Heart right ventricle (tissue), 16 donors: ENCODE data around the gene OR51E2. TPM values are rescaled to one million over a fixed set of nuclear protein-coding genes. Genes with fewer than 3 reads are reported as not detected.

ENCODE experiments used
- ATAC-seq, 8 donors: fragments of 200-7000 bp; cut with Tn5 transposase; one replicate each; pipeline ENCODE4 v1.9.1; 2020; ENCODE audit warnings: mild to moderate bottlenecking in 8 of 8, moderate library complexity in 8 of 8, moderate number of reproducible peaks in 1 of 8
- DNase-seq, 2 donors: peaks; one replicate each; pipeline ENCODE4 v3.0.0-alpha.2; 2020
- H3K27ac ChIP-seq, 10 donors: fragments of 200-600 bp; sonication (generic) in 2 of 10; one replicate each; pipeline versions ENCODE4 v1.5.0 to v1.8.0; 2020 to 2022; ENCODE audit warnings: mild to moderate bottlenecking in 3 of 10
- H3K27me3 ChIP-seq, 7 donors: fragments of 200-600 bp; one replicate each; pipeline ENCODE4 v1.8.0; 2021 to 2022; ENCODE audit warnings: mild to moderate bottlenecking in 2 of 7
- H3K36me3 ChIP-seq, 9 donors: fragments of 200-600 bp; sonication (generic) in 1 of 9; one replicate each; pipeline versions ENCODE4 v1.5.0 to v1.8.0; 2020 to 2022; ENCODE audit warnings: mild to moderate bottlenecking in 2 of 9
- H3K4me1 ChIP-seq, 9 donors: fragments of 200-600 bp; sonication (generic) in 1 of 9; one replicate each; pipeline versions ENCODE4 v1.5.0 to v1.8.0; 2020 to 2022; ENCODE audit warnings: mild to moderate bottlenecking in 4 of 9
- H3K4me3 ChIP-seq, 10 donors: fragments of 200-600 bp; sonication (generic) in 2 of 10; one replicate each; pipeline versions ENCODE4 v1.5.0 to v1.8.0; 2020 to 2022; ENCODE audit warnings: mild to moderate bottlenecking in 7 of 10, moderate library complexity in 2 of 10
- H3K9me3 ChIP-seq, 11 donors: fragments of 200-600 bp in 10 of 11; sonication (generic) in 2 of 11; one replicate each; pipeline versions ENCODE4 v1.5.0 to v1.8.0; 2013 to 2022; ENCODE audit warnings: mild to moderate bottlenecking in 2 of 11, control low read depth in 1 of 11, moderate library complexity in 1 of 11
- CTCF ChIP-seq, 9 donors: fragments of 200-600 bp; sonication (generic) in 2 of 9; IDR thresholded peaks; one replicate each; pipeline versions ENCODE4 v1.5.0 to v1.8.0; 2021 to 2022; ENCODE audit warnings: antibody characterized with exemption in 9 of 9, mild to moderate bottlenecking in 5 of 9, moderate library complexity in 1 of 9
- WGBS, 2 donors: extraction: QIAGEN DNeasy Blood & Tissue Kit; methylation state at CpG; one replicate each; pipeline ENCODE4 v1.1.7; 2013; ENCODE audit warnings: inconsistent platforms in 1 of 2; 5-methylcytosine and 5-hydroxymethylcytosine counted together
- intact Hi-C, 10 donors: fragments of 100-400 bp; cut with DNase I; formaldehyde crosslinking; loops; one replicate each; pipeline versions ENCODE4 v1.11.1 to v1.14.2; 2022
- polyA plus RNA-seq, 2 donors: library from polyadenylated mRNA; stranded (reverse); fragments of 200-250 nt; gene quantifications; one replicate each; pipeline ENCODE4 v1.2.3, GENCODE V29; 2013
- total RNA-seq, 10 donors: library from RNA; stranded (reverse); fragmentation: NEBNext Ultra II Directional in 3 of 10; extraction: Animal tissue kit (Norgen Biotek cat#: 25700) in 3 of 10; gene quantifications; one replicate each; pipeline versions ENCODE4 v1.2.1 to v1.2.4, GENCODE V29; 2021 to 2023
- donor health status: Arrhythmogenic right ventricular cardiomyopathy.
- donor health status: ischemic (EF 13 %, LVEDD 7.1; RV severe dilation, severe dysfunction).
- donor health status: healthy with polysubstance abuse.
- donor health status: DM: no; HTN: yes; CAD: no.
- donor health status: DM: no; HTN: no; CAD: no.
- donor health status: ischemic (EF 25% LVEDD 6.9; RV normal size, moderate dysfunction).
- donor health status: ischemic (EF 25% LVEDD 5.7; RV mildly dilated, moderate dysfunction).
- donor health status: healthy.
- donor health status: DM: yes; HTN: yes; CAD: no.
- donor health status: Ischemic cardiomyopathy.
- donor health status: ischemic (EF 35%, LVEDD 5.7; RV mildly dilated, moderate dysfunction).
- donor health status: nonischemic (EF 11% LVEDD 7.7; RV severe dilation, severe dysfunction).
- donor health status: DM: yes; HTN: yes; CAD: no.
- donor health status: PGD.
- donor health status: ischemic (EF 29% LVEDD 5.4; RV normal size, mild dysfunction).
- donor health status: nonischemic (EF 23%, LVEDD 6.1; RV moderate dilation, normal function).

The OR51E2 gene
- total and polyA plus RNA-seq, 12 donors = 0.07 to 0.25 (median 0.16) TPM; not detected in 6

- H3K27me3 ChIP-seq = no peaks in the 10 kb centered on the region
- no peak overlapping the region for H3K4me3 ChIP-seq
- H3K4me1 ChIP-seq = peaks cover 0 to 10% (median 0%) of the 10 kb centered on the region in 9 donors
- H3K36me3 ChIP-seq = no peaks in the 10 kb centered on the region
- WGBS, 2 donors = 92 to 93% methylated on average over 3 of the region's 3 CpGs
- H3K27ac ChIP-seq = no peak overlapping the region
- H3K9me3 ChIP-seq = no peaks in the 10 kb centered on the region
- DNase-seq = no peak
- intact Hi-C loops = no loop called here
- no peak for TF ChIP-seq CTCF (IDR thresholded peaks at IDR 0.05)
- no peak for ATAC-seq
Measured at GRCh38 chr11:4699697-4700435, 2.2 kb upstream of the OR51E2 start.

DNA sequence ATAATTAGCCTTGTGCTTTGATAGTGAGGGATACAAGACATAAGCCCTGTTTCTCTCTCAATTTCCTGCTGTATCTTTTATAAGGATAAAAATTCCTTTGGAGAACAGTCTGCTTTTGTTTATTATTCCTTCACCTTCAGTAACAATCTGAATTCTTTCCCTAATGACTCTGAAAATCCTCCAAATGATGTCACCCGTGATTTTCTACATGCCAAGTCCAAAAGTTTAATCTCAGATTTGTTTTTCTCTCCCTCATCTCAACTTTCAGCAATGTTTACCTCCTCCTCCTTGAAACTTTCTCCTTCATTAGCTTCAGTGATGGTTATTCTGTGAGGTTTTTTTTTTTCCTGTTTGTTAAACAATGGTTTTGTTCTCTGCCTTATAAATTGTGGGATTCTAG, 2.2 kb downstream of the OR51E2 start:
- WGBS, 2 donors = 48 to 55% methylated on average over 1 of the region's 1 CpG
- intact Hi-C loops = no loop called here
- no peak for DNase-seq

DNA sequence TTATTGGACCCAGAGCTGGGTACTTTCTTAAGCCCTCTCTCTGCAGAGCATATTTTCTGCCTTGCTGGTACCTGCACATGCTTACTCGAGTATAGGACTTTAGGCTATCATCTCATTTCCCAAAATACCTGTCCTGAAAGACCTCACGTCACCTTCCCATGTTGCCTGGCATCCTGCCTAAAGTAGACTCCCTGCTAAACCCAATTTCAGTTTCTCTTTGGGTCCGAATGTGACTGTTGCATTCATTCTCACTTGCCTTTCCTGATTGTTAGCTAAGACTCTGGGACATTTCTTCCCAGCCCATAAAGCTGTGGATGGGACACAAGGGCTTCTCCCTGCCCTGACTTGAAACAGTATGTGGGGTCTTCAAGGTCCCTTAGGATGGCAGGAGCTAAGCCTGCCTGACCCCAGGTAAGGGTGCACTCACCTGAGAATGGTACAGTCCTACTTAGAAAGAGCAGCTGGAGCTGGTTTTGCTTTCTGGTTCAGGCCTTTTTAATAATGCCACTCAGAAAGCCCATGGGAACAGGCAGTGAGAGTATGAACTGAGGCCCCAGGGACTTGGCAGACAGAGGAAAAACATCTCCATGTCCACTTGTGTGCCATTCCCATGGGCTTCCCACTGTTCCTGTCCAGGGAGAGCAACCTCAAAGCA, 12.9 kb downstream of the OR51E2 start:
- H3K4me1 ChIP-seq = no peaks in the 10 kb centered on the region
- intact Hi-C loops = no loop called here
- H3K27ac ChIP-seq = no peak overlapping the region
- no peaks in the 10 kb centered on the region for H3K36me3 ChIP-seq
- no peak for TF ChIP-seq CTCF (IDR thresholded peaks at IDR 0.05)
- no peaks in the 10 kb centered on the region for H3K27me3 ChIP-seq
- H3K9me3 ChIP-seq = no peaks in the 10 kb centered on the region
- 87 to 92% methylated on average over 3 of the region's 3 CpGs for WGBS, 2 donors
- ATAC-seq (no peak), DNase-seq (no peak)
- no peak overlapping the region for H3K4me3 ChIP-seq

More for the DNA sequence above, 2.2 kb downstream of the OR51E2 start:
- Histone ChIP-seq H3K9me3 (no peaks in the 10 kb centered on the region), H3K27ac (no peak overlapping the region), H3K36me3 (no peaks in the 10 kb centered on the region), H3K27me3 (no peaks in the 10 kb centered on the region), H3K4me1 (peaks cover 0 to 3% (median 0%) of the 10 kb centered on the region in 9 donors), H3K4me3 (no peak overlapping the region)
- ATAC-seq = no peak
- no peak for TF ChIP-seq CTCF (IDR thresholded peaks at IDR 0.05)

- TF ChIP-seq CTCF (IDR thresholded peaks at IDR 0.05) = no peak
- Histone ChIP-seq H3K4me1 (no peaks in the 10 kb centered on the region), H3K27ac (no peak overlapping the region), H3K27me3 (no peaks in the 10 kb centered on the region), H3K4me3 (no peak overlapping the region), H3K36me3 (no peaks in the 10 kb centered on the region), H3K9me3 (no peaks in the 10 kb centered on the region)
- intact Hi-C loops = no loop called here
- DNase-seq (no peak), ATAC-seq (no peak)
- 86 to 89% methylated on average over 2 of the region's 2 CpGs for WGBS, 2 donors
Measured at GRCh38 chr11:4682623-4683419, 14.8 kb downstream of the OR51E2 start.
